ENCODE measurements around the gene ANO2. TPM values are rescaled to one million over a fixed set of nuclear protein-coding genes. Genes with fewer than 3 reads are reported as not detected.

ANO2 gene
- total and polyA plus RNA-seq, 4 donors, result 0.03 to 0.25 (median 0.15) TPM

DNA sequence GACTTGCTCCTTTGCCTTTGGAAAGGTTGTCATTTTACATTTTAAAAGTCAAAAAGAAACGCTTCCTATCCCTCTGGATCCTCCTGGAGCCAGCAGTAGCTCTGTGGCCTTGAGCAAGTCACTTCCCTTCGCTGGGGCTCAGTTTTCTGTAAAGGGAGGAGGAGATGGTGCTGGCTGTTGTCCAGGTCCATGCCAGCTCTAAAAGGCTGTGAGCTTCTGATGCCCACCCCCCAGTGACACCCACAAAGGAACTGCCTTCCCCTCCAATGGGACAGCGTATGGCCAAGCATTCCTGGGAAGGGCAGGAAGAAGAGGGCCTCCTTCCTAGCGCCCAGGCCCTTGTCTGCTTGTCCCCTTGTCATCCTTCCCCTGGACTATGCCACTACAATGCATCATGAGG, 431.7 kb downstream of the ANO2 start:
- WGBS, result 87% methylated on average over 4 of the region's 4 CpGs

More for the DNA sequence above, 431.7 kb downstream of the ANO2 start:
- no peaks in the 10 kb centered on the region for H3K27me3 ChIP-seq (ENCODE audit: control insufficient read depth in 4 of 4, insufficient read depth in 4 of 4, low read length in 3 of 4)
- no peak overlapping the region for H3K9ac ChIP-seq (ENCODE audit: low read depth in 1 of 2, low read length in 2 of 2)
- no peak overlapping the region for H3K27ac ChIP-seq (ENCODE audit: low read depth in 1 of 2, low read length in 2 of 2)
- no peak overlapping the region for H3K4me3 ChIP-seq (ENCODE audit: low read depth in 1 of 3, low read length in 3 of 3)
- no peaks in the 10 kb centered on the region for H3K9me3 ChIP-seq (ENCODE audit: control insufficient read depth in 4 of 4, low read length in 3 of 4)
- no peaks in the 10 kb centered on the region for H3K36me3 ChIP-seq (ENCODE audit: control insufficient read depth in 4 of 4, insufficient read depth in 3 of 4, low read depth in 1 of 4, low read length in 3 of 4)
- peaks cover 0 to 4% (median 0%) of the 10 kb centered on the region in 4 donors for H3K4me1 ChIP-seq (ENCODE audit: control insufficient read depth in 4 of 4, insufficient read depth in 4 of 4, low read length in 3 of 4)
- peak; percentile 16 for DNase-seq (ENCODE audit: low spot score)
- TF ChIP-seq FOXA1 (IDR thresholded peaks at IDR 0.05) (no peak), YY1 (IDR thresholded peaks at IDR 0.05) (no peak), RXRA (IDR thresholded peaks at IDR 0.05) (no peak), HNF4G (IDR thresholded peaks at IDR 0.05) (no peak), NR2F2 (IDR thresholded peaks at IDR 0.05) (no peak), ATF3 (IDR thresholded peaks at IDR 0.05) (no peak), SP1 (IDR thresholded peaks at IDR 0.05) (no peak), RAD21 (IDR thresholded peaks at IDR 0.05) (no peak), TAF1 (conservative IDR thresholded peaks at IDR 0.05) (no peak), GABPA (IDR thresholded peaks at IDR 0.05 in 1 of 2, conservative IDR thresholded peaks at IDR 0.05 in 1 of 2) (no peak), REST (IDR thresholded peaks at IDR 0.05) (no peak)
- TF ChIP-seq, protein P1, sequence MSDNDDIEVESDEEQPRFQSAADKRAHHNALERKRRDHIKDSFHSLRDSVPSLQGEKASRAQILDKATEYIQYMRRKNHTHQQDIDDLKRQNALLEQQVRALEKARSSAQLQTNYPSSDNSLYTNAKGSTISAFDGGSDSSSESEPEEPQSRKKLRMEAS (IDR thresholded peaks at IDR 0.05), result no peak

Small RNA genes within 50 kb of the gene (small RNA-seq; reads per million reads assigned to genes)
- gene AC137627.1, result not detected

Other genes with a start within 250 kb of the ANO2 start
- gene VWF, start 179.4 kb upstream of the ANO2 start, total RNA-seq, result 10 to 100 TPM in 1 of 2 donors, 1 to 10 TPM in 1; 2.1 to 10.8 TPM
- 1 to 10 TPM; 3.3 to 4.6 TPM for gene VWF, start 179.4 kb upstream of the ANO2 start, polyA plus RNA-seq

Measured in liver (tissue), 10 donors.